Measurements from ENCODE around the gene CYP11A1.

The CYP11A1 gene

GRCh38 chr15:74367296-74367854 is at the start of gene CYP11A1:
Gene CYP11A1 (minus strand): TSS chr15:74367646. CDS start chr15:74367585, 61 bp downstream.
- no peak for DNase-seq

GRCh38 chr15:74417225-74417624 is 49.8 kb upstream of the CYP11A1 start:
- no peak for DNase-seq

DNA sequence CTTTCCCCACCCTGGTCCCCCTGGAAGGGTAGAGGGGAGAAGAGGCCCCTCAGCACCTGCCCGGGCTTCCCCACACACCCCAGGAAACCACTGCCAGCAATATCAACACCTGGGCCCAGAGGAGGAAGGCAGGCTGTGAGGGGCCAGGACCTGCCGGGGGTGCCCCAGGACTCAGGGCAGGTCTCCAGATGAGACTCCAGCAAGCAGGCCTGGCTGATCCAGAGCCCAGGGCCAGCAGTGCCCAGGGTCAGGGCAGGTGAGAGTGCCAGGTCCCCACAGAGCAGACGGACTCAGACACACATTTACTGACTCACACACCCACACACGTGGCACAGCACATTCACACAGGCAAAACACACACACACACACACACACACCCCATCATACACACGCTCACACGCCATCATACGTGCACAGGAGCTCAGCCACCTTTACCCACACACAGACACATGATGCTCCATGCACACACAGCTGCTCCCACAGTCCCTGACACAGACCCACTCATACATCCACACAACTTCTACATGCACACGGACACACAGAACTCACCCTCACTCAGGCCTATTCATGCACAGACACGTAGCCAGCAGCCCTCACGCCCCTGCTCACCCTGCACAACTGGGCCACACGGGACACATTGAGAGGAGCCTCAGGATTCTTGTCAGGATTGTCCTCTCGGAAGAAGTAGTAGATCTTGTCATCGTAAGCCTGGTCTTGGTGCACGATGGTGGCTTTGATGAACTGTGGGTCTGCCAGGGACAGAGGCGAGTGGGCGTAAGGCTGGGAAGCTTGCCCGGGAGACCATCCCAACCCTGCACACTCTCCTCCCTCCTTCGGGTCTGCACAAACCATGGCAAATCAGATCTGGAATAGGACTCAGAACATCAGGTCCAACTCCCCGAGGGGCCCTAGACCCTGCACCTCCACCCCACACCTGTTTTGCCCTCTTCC is 48.8 kb upstream of the CYP11A1 start:
- no peak for DNase-seq

DNA sequence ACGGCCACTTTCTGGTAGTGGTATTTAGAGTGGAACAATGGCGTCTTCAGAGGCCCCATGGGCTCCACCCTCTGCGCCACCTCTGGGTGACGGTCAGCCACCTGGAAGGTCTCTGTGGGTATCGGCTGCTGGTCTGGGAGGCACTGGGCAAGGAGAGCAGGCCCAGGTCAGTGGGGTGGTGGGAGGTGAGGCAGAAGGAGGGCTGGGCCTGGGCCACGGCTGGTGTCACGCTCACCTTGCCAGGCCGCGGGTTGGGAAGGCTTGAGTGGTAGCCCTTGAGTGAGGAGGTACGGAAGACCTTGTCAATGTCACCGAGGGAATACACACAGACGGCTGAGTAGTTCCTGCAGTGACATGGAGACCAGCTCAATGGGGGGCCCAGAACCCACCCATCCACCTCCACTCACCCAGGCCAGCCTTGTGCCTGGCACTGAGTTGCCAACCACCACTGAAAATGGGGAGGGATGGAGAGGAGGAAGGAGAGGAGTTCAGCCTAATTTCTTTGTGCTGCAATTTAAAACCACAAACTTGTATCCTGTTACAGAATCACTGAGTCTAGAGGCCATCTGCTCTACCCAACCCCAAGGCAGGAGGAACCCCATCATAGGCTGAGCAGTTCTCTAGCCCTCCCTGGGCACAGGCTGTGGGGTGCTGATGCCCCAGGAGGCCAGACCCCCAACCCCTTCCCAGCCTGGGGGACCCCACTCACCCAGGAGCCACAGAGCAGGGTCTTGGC is 47.3 kb upstream of the CYP11A1 start:
- DNase-seq, result no peak

DNA sequence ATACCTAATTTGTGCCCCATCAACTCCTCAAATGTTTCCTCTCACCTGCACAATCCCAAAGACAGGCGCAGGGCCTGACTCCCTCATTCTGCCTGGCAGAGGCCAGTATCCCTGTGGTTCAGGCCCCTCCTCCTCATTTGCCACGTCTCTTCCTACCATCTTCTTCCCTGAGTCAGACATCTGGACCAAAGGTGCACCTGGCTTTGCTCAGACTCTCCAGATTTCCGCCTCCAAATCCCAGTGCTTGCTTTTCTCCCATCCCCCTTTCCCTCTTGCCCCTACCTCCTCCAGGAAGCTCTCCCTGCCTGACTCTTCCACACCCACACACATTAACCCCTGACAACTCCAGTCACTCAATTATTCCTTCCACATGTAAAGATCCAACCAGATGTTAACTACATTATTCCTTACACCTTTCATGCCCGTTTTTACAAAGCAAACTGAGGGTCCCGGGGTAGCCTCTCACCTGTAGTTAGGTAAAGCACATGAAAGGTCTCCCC is 46.7 kb upstream of the CYP11A1 start:
- no peak for DNase-seq

GRCh38 chr15:74413350-74414080 is 46.1 kb upstream of the CYP11A1 start:
- DNase-seq, result no peak

DNA sequence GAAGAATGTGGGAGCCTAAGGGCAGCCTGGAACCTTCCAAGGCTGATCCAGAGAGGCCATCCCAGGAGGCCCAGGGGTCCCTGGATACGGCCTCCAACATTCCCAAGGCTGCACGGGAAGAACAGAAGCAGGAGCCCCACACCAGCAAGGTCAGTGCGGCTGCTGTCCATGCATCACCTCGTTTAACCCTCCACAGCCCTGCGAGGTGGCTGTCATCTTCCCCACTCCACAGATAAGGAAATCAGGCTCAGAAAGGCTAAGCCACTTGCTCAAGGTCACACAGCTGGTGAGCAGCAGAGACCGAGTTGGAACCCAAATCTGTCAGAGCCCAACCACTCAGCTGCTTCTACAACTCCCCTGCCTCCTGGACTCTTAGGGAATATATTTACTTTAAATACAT is 44.7 kb upstream of the CYP11A1 start:
- no peak for DNase-seq

GRCh38 chr15:74411686-74412085 is 44.2 kb upstream of the CYP11A1 start:
- DNase-seq, result no peak

- no peak for DNase-seq
These were observed 43.1 kb upstream of the CYP11A1 start for GRCh38 chr15:74410502-74410901.

GRCh38 chr15:74409225-74409624 is 41.8 kb upstream of the CYP11A1 start:
- no peak for DNase-seq

DNA sequence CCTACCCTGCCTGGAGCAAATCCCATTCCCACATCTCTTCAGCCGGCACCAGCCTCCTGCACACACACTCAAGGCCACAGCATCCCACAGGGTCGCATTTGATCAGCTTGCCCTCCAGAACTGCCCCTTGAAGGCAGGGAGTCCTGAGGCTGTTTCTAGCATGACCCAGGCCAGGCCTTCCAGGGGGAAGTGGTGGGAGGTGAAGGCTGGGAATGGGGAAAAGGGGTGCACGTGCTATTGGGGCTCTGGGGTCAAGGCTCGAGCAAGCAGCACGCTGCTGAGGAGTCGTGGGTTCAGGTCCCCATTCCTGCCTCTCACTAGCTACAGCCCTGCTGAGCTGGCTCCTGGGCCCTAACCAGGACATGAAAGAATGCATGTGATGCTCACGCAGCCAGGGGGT is 41.4 kb upstream of the CYP11A1 start:
- DNase-seq, result no peak

GRCh38 chr15:74408385-74408784 is 40.9 kb upstream of the CYP11A1 start:
- DNase-seq, result no peak

GRCh38 chr15:74406992-74407705 is 39.7 kb upstream of the CYP11A1 start:
- DNase-seq, result no peak

DNA sequence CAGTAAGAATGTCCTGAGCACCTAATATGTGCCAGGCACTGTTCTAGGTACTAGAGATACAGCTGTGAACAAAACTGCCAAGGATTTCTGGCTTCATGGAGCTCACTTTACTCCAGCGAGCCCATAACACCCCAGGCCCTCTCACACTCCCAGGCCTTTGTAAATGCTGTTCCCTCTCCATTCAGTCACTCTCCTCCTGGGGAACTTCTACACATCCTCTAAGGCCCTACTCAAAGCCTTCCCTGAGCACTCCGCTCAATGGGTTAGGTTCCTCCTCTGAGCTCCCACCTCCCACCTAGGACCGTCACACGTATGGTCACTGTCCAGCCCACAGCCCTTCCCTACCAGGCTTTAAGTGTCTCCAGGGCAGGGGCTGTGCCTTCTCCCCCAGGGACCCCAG is 39.1 kb upstream of the CYP11A1 start:
- no peak for DNase-seq

DNA sequence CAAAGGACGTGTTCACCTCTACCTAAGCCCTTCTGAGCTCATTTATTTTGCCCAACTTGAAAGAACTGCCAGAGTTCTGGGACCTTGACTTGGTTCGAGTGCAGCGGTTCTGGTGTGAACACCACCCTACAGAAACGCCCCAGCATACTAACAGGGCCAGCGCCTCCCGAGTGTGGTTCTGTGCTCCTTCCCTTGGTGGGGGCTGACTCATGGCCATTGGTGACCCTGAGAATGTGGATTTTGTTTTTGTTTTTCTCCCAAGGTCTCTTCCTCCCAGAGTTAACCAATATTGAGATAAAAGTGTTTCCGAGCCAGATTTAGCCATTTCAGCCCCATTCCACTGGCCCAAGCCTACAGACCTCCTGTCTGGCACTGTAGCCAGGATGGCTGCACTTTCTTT is 38.4 kb upstream of the CYP11A1 start:
- DNase-seq, result no peak

DNA sequence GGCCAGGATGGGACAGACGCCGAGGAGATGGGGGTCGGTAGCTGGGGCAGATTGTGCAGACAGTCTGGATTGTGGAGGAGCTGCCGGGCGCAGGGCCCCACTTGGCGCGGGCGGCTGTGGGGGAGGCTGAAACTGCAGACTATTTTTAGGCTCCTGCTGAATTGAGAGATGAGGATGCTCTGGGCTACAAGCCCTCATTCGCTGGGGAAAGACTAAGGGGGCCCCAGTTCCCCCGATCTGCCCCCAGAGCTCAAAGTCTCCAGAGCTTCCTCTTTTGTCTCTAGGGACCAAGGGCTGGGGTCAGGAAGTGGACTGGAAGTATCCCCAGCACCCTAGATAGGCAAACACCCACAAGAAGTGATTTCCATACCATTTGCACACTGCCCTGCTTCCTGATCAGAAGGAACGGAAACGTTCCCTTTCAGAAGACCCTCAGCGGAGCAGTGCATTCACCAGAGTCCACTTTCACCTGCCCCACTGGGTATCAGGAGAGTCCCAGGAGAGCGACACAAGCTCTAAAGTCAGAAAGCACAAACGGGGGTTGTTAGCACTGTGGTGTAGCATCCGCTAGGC is 36.6 kb upstream of the CYP11A1 start:
- no peak for DNase-seq

- DNase-seq, result no peak
These were observed 36.1 kb upstream of the CYP11A1 start for GRCh38 chr15:74403588-74403919.

DNA sequence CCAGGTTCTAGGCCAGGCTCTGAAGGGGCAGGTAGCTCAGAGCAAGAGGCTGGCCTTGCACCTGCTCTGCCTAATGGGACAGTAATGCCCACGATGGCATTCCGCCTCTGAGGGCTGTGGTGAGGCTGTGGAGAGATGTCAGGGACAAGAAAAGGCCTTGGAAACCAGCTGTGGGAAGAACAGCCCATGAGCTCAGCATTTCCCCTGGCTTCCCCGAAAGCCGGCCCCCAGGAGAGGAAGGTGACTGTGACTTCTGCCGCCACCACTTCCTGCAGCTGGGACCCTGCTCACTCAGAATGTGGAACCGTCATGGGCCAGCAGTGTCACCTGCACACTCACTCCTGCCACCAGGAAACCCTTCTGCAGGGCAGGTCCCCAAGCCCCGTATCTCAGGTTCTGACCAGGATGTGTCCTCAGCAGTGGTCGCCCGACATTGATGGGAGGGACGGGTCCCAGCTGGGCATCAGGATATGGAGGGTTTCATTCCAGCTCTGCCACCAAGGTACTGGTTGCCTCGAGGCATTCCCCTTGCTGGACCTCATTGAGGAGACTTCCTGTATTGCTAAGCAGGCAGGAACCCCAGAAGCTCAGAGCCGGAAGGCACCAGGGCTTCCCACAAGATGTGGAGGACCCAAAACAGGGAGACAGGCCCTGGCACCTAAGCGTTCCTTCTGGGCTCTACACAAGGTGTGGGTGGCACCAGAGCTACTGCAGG is 35.6 kb upstream of the CYP11A1 start:
- DNase-seq, result no peak

DNA sequence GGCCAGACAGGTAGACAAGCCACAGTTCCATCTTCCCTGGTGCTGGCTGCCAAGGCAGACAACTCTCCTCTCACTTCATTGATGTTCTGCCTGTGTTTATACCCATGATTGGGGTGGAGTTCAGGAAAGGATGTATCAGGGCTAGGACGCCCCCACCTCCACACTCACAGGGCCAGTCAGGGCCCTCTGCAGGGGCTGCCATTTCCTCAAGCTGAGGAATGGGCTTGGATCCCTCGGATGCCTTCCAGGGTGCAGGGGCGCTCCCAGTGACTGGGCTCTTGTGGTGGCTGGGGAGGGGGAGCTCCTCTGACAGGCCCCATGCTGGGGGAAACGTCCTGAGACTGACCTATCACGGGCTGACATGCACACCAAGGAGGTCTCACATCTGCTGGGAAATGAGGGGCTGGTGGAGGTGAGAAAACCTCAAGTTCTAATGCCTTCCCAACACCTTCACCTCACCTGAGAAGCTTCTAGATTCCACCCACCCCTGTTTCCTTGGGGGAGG is 34.9 kb upstream of the CYP11A1 start:
- no peak for DNase-seq

DNA sequence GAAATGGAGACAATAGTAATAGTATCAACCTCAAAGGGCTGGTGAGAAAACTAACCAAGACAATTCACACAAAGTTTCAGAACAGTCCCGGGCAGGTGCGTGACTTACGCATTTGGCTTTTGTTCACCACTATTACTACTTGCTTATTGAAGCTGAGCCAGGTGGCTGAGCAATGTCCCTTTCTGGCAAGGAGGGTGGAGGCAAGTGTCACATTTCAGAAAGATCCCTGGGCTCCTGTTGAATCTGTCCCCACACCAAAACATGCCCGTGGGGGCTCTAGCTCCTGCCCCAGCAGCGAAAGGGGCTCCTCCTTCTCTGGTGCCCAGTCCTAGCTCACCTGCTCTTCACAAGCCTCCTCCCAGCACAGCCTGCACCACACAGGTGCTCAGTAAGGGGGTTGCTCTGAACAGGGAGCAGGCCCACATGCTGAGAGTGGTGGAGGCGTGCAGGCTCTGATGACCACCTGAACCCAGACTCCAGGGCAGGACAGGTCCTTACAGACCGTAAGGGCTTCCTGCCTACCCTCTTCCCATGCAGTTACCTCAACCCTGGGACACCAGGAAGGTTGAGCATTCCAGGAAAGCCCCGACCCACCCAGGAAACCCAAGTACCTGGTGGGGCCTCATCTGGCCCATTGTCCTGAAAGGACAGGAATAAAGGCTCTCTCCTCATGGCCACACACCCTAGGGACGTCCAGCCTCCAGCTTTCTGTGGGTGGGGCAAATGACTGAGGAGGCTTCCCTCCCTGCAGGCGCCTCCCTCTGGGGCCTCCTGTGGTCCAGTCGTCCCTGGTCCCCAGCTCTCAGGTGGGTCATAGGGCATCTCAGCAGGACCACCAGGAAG is 33.7 kb upstream of the CYP11A1 start:
- no peak for DNase-seq

Measured in DMS79 treated with DMSO at 0.1 percent for 48 hours (cell line).